ENCODE data around the gene ANKRD60.

ANKRD60 gene

GRCh38 chr20:58243653-58244410 lies 15.4 kb upstream of the ANKRD60 start:
- Histone ChIP-seq H3K4me2 (ENCODE audit: low read length) (no peak overlapping the region), H3K9me3 (ENCODE audit: insufficient read depth, low read length) (no peaks in the 10 kb centered on the region), H3K9ac (ENCODE audit: low read length) (no peak overlapping the region), H3K27me3 (ENCODE audit: low read depth, low read length) (no peaks in the 10 kb centered on the region), H3K4me3 (ENCODE audit: low read length) (no peak overlapping the region), H4K20me1 (ENCODE audit: insufficient read depth, low read length) (no peaks in the 10 kb centered on the region), H3K79me2 (ENCODE audit: low read length) (no peaks in the 10 kb centered on the region), H3K4me1 (ENCODE audit: low read length) (peaks cover 14% of the 10 kb centered on the region), H2AFZ (ENCODE audit: low read depth, low read length) (no peak overlapping the region), H3K36me3 (replicated peaks; ENCODE audit: low read depth, low read length) (peaks cover 7% of the 10 kb centered on the region), H3K27ac (ENCODE audit: low read length) (no peak overlapping the region)
- no peak for TF ChIP-seq CTCF (IDR thresholded peaks at IDR 0.05; ENCODE audit: low read depth, low read length)
- TF ChIP-seq EZH2phosphoT487 (IDR thresholded peaks at IDR 0.05; ENCODE audit: low read depth), result no peak

- Histone ChIP-seq H3K4me2 (ENCODE audit: low read length) (no peak overlapping the region), H4K20me1 (ENCODE audit: insufficient read depth, low read length) (no peaks in the 10 kb centered on the region), H3K9me3 (ENCODE audit: insufficient read depth, low read length) (no peaks in the 10 kb centered on the region), H3K9ac (ENCODE audit: low read length) (no peak overlapping the region), H3K4me1 (ENCODE audit: low read length) (peaks cover 14% of the 10 kb centered on the region), H3K36me3 (replicated peaks; ENCODE audit: low read depth, low read length) (peaks cover 7% of the 10 kb centered on the region), H3K4me3 (ENCODE audit: low read length) (no peak overlapping the region), H3K27ac (ENCODE audit: low read length) (no peak overlapping the region), H2AFZ (ENCODE audit: low read depth, low read length) (no peak overlapping the region), H3K79me2 (ENCODE audit: low read length) (no peaks in the 10 kb centered on the region), H3K27me3 (ENCODE audit: low read depth, low read length) (no peaks in the 10 kb centered on the region)
- TF ChIP-seq EZH2phosphoT487 (IDR thresholded peaks at IDR 0.05; ENCODE audit: low read depth) (no peak), CTCF (IDR thresholded peaks at IDR 0.05; ENCODE audit: low read depth, low read length) (no peak)
Measured at GRCh38 chr20:58242824-58243223, 14.4 kb upstream of the ANKRD60 start.

GRCh38 chr20:58241766-58242465 lies 13.5 kb upstream of the ANKRD60 start:
- no peak overlapping the region for H3K9ac ChIP-seq (ENCODE audit: low read length)
- H2AFZ ChIP-seq (ENCODE audit: low read depth, low read length), result no peak overlapping the region
- peaks cover 7% of the 10 kb centered on the region for H3K36me3 ChIP-seq (replicated peaks; ENCODE audit: low read depth, low read length)
- H4K20me1 ChIP-seq (ENCODE audit: insufficient read depth, low read length), result no peaks in the 10 kb centered on the region
- no peak for TF ChIP-seq EZH2phosphoT487 (IDR thresholded peaks at IDR 0.05; ENCODE audit: low read depth)
- TF ChIP-seq CTCF (IDR thresholded peaks at IDR 0.05; ENCODE audit: low read depth, low read length), result no peak
- H3K4me1 ChIP-seq (ENCODE audit: low read length), result peaks cover 21% of the 10 kb centered on the region
- no peaks in the 10 kb centered on the region for H3K27me3 ChIP-seq (ENCODE audit: low read depth, low read length)
- no peaks in the 10 kb centered on the region for H3K9me3 ChIP-seq (ENCODE audit: insufficient read depth, low read length)
- no peak overlapping the region for H3K27ac ChIP-seq (ENCODE audit: low read length)
- H3K4me3 ChIP-seq (ENCODE audit: low read length), result no peak overlapping the region
- no peak overlapping the region for H3K4me2 ChIP-seq (ENCODE audit: low read length)
- no peaks in the 10 kb centered on the region for H3K79me2 ChIP-seq (ENCODE audit: low read length)

GRCh38 chr20:58240471-58240870 lies 12.0 kb upstream of the ANKRD60 start:
- no peaks in the 10 kb centered on the region for H3K79me2 ChIP-seq (ENCODE audit: low read length)
- no peak overlapping the region for H2AFZ ChIP-seq (ENCODE audit: low read depth, low read length)
- TF ChIP-seq EZH2phosphoT487 (IDR thresholded peaks at IDR 0.05; ENCODE audit: low read depth) (no peak), CTCF (IDR thresholded peaks at IDR 0.05; ENCODE audit: low read depth, low read length) (no peak)
- H3K4me3 ChIP-seq (ENCODE audit: low read length), result no peak overlapping the region
- peaks cover 7% of the 10 kb centered on the region for H3K36me3 ChIP-seq (replicated peaks; ENCODE audit: low read depth, low read length)
- H3K4me1 ChIP-seq (ENCODE audit: low read length), result peaks cover 25% of the 10 kb centered on the region
- no peaks in the 10 kb centered on the region for H4K20me1 ChIP-seq (ENCODE audit: insufficient read depth, low read length)
- no peaks in the 10 kb centered on the region for H3K9me3 ChIP-seq (ENCODE audit: insufficient read depth, low read length)
- no peak overlapping the region for H3K27ac ChIP-seq (ENCODE audit: low read length)
- no peak overlapping the region for H3K9ac ChIP-seq (ENCODE audit: low read length)
- H3K4me2 ChIP-seq (ENCODE audit: low read length), result no peak overlapping the region
- H3K27me3 ChIP-seq (ENCODE audit: low read depth, low read length), result peaks cover 10% of the 10 kb centered on the region; the same call in 1 of the 2 replicates

Data from OCI-LY3 (cell line).